ENCODE measurements around the gene LAMB4. TPM values are rescaled to one million over a fixed set of nuclear protein-coding genes. Genes with fewer than 3 reads are reported as not detected.

The LAMB4 gene
- total RNA-seq, 2 donors from 2014 or later: not detected

DNA sequence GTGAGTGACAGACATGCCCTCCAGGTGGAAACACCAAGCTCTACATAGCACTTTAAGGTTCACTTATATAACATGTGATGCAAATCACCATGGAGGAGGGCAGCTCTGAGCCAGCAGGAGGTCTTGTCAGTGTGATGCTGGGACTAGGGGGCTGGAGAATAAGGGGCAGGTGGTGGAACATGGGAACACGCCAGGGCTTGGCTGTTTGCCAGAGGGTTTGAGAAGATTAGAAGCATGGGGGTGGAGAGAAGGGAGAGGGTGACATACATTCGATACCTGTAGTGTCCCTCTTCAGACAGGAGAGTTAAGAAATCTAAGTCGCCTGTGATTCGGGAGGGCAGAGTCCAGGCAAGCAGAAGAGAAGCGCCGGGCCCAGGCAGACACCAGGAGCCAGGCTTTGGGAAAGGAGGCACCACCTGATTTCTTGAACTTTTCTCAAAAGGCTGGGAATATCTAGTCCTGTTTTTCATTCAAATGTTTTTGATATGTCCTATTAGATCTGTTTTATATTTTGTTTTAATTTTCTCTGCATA lies 16.9 kb upstream of the LAMB4 start:
- ATAC-seq (replicated peaks): no peak
- no peaks in the 10 kb centered on the region for H3K36me3 Mint-ChIP-seq (ENCODE audit: low read depth)
- H3K27ac Mint-ChIP-seq: no peak overlapping the region
- H3K4me3 Mint-ChIP-seq: no peak overlapping the region
- no peaks in the 10 kb centered on the region for H3K9me3 Mint-ChIP-seq
- no peaks in the 10 kb centered on the region for H3K4me1 Mint-ChIP-seq
- H3K27me3 Mint-ChIP-seq: peaks cover 33% of the 10 kb centered on the region

DNA sequence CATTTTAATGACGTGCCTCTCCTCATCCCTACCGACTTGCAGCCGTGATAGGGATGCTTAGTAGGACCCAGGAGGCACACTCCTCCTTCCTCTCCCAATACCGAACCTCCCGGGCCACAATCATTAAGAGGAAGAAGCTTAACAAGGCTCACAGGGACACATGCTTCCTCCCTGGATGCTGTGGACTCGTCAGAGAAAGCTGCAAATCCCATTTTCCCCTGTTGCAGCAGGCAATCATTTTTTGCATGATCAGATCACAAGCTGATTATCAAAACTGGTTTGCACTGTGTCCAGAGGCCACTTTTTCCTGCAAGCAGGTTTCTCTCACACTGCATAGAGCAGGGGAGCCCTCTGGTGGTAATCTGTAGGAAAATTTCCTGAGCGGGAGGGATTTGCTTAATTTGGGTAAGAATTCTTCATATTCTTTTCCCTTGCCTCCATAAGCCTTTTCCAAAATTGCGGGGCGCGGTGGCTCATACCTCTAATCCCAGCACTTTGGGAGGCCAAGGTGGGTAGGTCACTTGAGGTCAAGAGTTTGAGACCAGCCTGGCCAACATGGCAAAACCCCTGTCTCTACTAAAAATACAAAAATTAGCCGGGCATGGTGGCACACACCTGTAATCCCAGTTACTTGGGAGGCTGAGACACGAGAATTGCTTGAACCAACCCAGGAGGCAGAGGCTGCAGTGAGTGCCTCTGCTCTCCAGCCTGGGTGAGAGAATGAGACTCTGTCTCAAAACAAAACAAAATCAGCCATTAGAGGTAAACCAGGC lies 16.1 kb upstream of the LAMB4 start:
- Mint-ChIP-seq H3K36me3 (ENCODE audit: low read depth) (no peaks in the 10 kb centered on the region), H3K4me3 (no peak overlapping the region), H3K4me1 (no peaks in the 10 kb centered on the region), H3K27me3 (peaks cover 30% of the 10 kb centered on the region), H3K9me3 (no peaks in the 10 kb centered on the region), H3K27ac (no peak overlapping the region)
- no peak for ATAC-seq (replicated peaks)

DNA sequence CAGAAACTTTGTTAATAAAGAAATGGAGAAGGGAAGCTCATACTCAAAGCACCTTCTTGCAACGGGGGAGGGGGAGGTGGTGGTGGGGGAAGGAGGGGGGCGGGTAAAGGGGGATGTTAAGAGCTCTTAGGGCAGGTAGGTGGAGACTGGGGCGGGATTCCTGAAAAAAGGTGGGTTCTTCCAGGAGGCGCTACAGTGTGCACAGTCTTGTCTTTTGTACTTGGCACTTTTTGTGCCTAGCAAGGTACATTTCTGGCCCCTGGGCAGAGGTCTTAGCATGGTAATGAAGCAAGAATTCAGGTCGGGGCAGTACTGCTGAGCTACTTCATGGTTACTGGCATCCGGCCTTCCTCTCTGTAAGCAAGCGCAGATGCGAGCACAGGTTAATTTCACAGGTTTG lies 15.2 kb upstream of the LAMB4 start:
- no peak overlapping the region for H3K27ac Mint-ChIP-seq
- no peaks in the 10 kb centered on the region for H3K9me3 Mint-ChIP-seq
- peaks cover 26% of the 10 kb centered on the region for H3K27me3 Mint-ChIP-seq
- H3K4me1 Mint-ChIP-seq: no peaks in the 10 kb centered on the region
- no peak for ATAC-seq (replicated peaks)
- no peaks in the 10 kb centered on the region for H3K36me3 Mint-ChIP-seq (ENCODE audit: low read depth)
- H3K4me3 Mint-ChIP-seq: no peak overlapping the region

DNA sequence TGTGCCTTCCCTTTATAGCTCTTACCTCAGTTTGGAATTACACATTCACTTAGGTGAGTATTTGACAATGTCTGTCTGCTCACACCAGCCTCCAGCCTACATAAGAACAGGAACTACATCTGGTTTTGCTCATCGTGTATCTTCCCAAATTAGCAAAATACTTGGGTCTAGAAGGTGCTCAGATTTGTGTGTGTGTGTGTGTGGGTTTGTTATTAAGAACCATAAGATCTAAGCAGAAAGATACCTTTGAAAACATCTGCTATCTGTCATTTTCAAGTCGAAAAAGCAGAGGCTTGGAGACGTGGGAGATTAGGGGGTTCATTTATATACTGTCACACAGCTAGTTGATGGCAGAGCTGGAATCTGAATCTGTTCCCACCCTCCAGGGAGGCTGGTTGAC lies 14.8 kb upstream of the LAMB4 start:
- ATAC-seq (replicated peaks): no peak
- Mint-ChIP-seq H3K36me3 (ENCODE audit: low read depth) (no peaks in the 10 kb centered on the region), H3K27ac (no peak overlapping the region), H3K4me3 (no peak overlapping the region), H3K27me3 (peaks cover 25% of the 10 kb centered on the region), H3K4me1 (no peaks in the 10 kb centered on the region), H3K9me3 (no peaks in the 10 kb centered on the region)

DNA sequence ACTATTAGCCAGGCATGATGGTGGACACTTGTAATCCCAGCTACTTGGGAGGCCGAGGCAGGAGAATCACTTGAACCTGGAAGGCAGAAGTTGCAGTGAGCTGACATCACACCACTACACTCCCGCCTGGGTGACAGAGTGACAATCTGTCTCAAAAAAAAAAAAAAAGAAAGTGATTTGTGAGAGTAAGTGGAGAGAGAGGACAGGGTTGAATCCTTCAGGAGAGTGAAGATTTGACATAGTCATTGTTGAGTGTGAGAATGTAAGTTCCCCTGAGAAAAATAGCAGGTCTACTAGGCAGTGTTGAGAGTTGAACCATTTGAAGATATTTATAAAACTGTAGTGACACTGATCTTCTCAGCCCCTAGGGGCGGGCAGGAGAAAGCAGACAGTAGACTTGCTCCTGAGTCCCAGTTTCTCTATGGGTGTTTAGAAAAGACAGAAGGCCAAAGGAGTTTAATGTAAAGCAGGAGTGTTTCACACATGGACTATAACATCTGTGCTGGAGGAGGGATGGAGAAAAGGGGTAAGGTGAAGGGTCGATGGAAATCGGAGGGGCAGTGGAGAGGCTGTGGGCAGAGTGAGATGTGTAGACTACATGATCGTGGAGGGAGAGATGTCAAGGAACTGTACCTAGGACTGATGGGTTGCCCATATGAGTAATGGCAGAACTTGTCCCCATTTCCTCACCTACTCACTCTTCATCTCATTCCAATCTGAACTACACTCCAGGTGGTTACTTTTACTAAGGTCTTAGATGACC lies 13.7 kb upstream of the LAMB4 start:
- Mint-ChIP-seq H3K27ac (no peak overlapping the region), H3K27me3 (peaks cover 20% of the 10 kb centered on the region), H3K36me3 (ENCODE audit: low read depth) (no peaks in the 10 kb centered on the region), H3K4me1 (no peaks in the 10 kb centered on the region), H3K9me3 (no peaks in the 10 kb centered on the region), H3K4me3 (no peak overlapping the region)
- no peak for ATAC-seq (replicated peaks)

DNA sequence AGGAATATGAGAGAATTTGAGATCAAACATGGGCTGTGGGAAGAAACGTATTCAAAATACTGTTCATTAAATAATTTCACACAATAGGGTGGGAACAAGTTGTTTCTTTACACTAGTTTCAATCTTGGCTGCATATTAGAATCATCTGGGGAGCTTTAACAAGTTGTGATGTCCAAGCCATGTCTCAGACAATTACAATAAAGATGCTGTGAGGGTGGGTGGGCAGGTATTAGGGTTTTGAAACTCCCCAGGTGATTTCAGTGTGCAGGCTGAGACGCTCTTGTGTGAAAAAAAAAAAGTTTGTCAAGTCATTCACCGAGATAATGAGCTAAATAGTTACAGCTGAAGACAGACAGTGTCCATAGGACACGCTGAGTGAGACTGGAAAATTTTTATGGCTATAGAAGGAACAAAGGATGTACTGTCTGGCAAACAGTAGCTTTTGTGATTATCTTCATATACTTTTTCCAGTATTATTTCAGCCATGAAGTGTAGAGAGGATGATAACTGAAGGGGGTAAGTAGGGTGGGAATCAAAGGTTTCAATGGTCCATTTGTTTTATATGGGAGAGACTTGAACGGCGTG lies 12.6 kb upstream of the LAMB4 start:
- Mint-ChIP-seq H3K4me3 (no peak overlapping the region), H3K27me3 (peaks cover 20% of the 10 kb centered on the region), H3K27ac (no peak overlapping the region), H3K4me1 (no peaks in the 10 kb centered on the region), H3K9me3 (no peaks in the 10 kb centered on the region), H3K36me3 (ENCODE audit: low read depth) (no peaks in the 10 kb centered on the region)
- ATAC-seq (replicated peaks): no peak

DNA sequence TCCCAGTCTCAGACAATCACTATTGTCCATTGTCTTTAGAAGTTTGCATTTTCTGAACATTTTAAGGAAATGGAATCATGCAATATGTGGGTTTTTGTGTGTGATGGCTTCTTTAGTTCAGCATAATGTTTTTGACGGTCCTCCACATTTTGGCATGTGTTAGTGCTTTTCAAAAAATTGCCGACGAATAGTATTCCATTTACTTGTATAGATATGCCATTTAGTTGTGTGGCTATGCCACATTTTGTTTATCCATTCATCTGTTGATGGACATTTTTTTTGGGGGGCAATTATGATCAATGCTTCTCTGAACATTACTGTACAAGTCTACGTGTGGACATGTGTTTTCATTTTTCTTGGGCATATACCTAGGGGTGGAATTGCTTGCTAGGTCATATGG lies 12.0 kb upstream of the LAMB4 start:
- no peak overlapping the region for H3K4me3 Mint-ChIP-seq
- no peak for ATAC-seq (replicated peaks)
- H3K27ac Mint-ChIP-seq: no peak overlapping the region
- H3K36me3 Mint-ChIP-seq (ENCODE audit: low read depth): no peaks in the 10 kb centered on the region
- H3K9me3 Mint-ChIP-seq: no peaks in the 10 kb centered on the region
- H3K27me3 Mint-ChIP-seq: peaks cover 20% of the 10 kb centered on the region
- H3K4me1 Mint-ChIP-seq: no peaks in the 10 kb centered on the region

DNA sequence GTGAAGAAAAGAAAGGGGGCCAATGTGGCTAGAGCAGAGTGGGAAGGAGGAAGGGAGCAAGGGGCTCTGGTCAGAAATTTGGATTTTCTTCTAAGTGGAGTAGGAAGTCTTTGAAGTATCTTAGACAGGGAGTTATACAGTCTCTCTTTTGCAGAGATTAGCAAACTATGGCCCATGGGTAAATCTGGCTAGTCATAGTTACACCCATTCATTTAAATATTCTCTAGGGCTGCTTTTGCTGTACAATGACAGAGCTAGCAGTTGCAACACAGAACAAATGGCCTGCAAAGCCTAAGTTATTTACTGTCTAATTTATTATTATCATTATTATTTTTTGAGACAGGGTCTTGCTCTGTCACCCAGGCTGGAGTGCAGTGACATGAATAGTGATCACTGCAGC lies 10.5 kb upstream of the LAMB4 start:
- no peak overlapping the region for H3K4me3 Mint-ChIP-seq
- no peak overlapping the region for H3K27ac Mint-ChIP-seq
- H3K36me3 Mint-ChIP-seq (ENCODE audit: low read depth): no peaks in the 10 kb centered on the region
- H3K27me3 Mint-ChIP-seq: peaks cover 16% of the 10 kb centered on the region
- no peak for ATAC-seq (replicated peaks)
- H3K4me1 Mint-ChIP-seq: peaks cover 5% of the 10 kb centered on the region
- no peaks in the 10 kb centered on the region for H3K9me3 Mint-ChIP-seq

DNA sequence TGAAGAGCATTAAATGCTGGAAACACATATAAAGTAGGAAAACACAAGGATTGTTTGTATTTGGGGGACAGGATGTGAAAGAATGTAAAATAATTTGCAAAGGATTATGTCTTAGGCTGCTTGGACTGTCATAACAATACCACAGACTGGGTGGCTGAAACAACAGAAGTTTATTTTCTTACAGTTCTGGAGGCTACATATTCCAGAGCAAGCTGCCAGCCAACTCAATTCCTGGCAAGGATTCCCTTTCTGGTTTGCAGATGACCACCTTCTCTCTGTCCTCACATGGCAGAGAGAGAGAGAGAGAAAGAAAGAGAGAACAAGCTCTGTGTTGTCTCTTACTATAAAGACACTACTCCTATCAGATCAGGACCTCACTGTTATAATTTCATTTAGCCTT lies 8.8 kb upstream of the LAMB4 start:
- ATAC-seq (replicated peaks): no peak
- Mint-ChIP-seq H3K4me3 (no peak overlapping the region), H3K4me1 (peaks cover 13% of the 10 kb centered on the region), H3K27me3 (peaks cover 20% of the 10 kb centered on the region), H3K27ac (no peak overlapping the region), H3K36me3 (ENCODE audit: low read depth) (no peaks in the 10 kb centered on the region), H3K9me3 (no peaks in the 10 kb centered on the region)

DNA sequence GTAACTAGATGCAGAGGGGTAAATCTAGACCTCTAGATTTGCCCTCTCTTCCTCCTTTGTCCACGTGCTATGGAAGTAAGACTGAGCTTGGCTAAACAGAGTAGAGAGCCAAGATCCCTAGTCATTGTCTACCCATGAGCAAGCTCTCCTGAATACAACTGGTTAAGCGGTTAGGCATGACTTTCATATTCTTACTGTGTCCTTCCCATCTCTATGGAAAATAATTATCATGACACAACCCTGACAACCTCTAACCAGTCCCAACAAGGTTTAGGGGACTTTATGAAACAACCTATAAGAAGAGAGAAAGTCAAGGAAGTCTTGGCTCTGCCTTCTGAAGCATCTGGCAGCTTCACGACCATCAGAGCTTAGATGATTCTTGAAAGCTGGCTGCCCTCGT lies 7.8 kb upstream of the LAMB4 start:
- Mint-ChIP-seq H3K4me3 (no peak overlapping the region), H3K9me3 (no peaks in the 10 kb centered on the region), H3K36me3 (ENCODE audit: low read depth) (no peaks in the 10 kb centered on the region), H3K27me3 (peaks cover 16% of the 10 kb centered on the region), H3K27ac (no peak overlapping the region), H3K4me1 (peaks cover 13% of the 10 kb centered on the region)
- peak; percentile 12 for ATAC-seq (replicated peaks)

DNA sequence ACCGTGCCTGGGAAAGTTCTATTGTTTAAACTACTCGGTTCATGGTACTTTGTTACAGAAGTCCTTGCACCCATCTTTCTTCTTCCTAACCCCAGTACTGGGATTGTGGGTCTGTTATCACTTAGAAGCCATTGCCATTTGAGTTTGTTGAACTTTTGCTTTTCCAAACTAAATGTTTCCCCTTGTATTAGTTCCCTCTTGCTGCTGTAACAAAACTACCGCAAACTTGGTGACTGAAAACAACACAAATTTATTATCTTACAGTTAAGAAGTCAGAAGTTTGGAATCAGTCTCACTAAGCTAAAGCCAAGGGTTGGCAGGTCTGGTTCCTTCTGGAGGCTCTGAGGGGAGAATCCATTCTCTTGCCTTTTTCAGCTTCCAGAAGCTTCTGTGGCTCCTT lies 6.9 kb upstream of the LAMB4 start:
- no peak overlapping the region for H3K4me3 Mint-ChIP-seq
- no peak overlapping the region for H3K27ac Mint-ChIP-seq
- no peaks in the 10 kb centered on the region for H3K36me3 Mint-ChIP-seq (ENCODE audit: low read depth)
- peaks cover 13% of the 10 kb centered on the region for H3K4me1 Mint-ChIP-seq
- H3K9me3 Mint-ChIP-seq: no peaks in the 10 kb centered on the region
- peaks cover 13% of the 10 kb centered on the region for H3K27me3 Mint-ChIP-seq
- ATAC-seq (replicated peaks): no peak

DNA sequence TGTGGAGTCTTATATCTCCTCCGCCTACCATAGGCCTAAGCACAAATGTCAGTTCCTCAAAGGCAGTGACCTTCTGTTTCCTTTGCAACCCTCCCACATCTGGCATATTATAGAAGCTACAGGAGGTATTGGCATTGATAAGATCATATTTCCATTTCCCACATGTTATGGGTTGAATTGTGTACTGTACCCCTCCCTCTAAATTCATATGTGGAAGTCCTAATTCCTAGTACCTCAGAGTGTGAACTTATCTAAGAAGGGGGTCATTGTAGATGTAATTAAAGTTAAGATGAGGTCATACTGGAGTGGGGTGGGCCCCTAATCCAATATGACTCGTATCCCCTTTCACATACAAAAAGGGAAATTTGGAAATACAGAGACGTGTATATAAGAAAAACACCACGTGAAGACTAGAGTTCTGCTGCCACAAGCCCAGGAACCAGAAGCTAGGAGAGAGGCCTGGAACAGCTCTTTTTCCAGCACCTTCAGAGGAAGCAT lies 6.1 kb upstream of the LAMB4 start:
- H3K27ac Mint-ChIP-seq: peak overlapping the region; percentile 45
- peak; percentile 49 for ATAC-seq (replicated peaks)
- peak overlapping the region; percentile 51 for H3K4me3 Mint-ChIP-seq
- no peaks in the 10 kb centered on the region for H3K36me3 Mint-ChIP-seq (ENCODE audit: low read depth)
- H3K27me3 Mint-ChIP-seq: peaks cover 13% of the 10 kb centered on the region
- no peaks in the 10 kb centered on the region for H3K9me3 Mint-ChIP-seq
- H3K4me1 Mint-ChIP-seq: peaks cover 13% of the 10 kb centered on the region

DNA sequence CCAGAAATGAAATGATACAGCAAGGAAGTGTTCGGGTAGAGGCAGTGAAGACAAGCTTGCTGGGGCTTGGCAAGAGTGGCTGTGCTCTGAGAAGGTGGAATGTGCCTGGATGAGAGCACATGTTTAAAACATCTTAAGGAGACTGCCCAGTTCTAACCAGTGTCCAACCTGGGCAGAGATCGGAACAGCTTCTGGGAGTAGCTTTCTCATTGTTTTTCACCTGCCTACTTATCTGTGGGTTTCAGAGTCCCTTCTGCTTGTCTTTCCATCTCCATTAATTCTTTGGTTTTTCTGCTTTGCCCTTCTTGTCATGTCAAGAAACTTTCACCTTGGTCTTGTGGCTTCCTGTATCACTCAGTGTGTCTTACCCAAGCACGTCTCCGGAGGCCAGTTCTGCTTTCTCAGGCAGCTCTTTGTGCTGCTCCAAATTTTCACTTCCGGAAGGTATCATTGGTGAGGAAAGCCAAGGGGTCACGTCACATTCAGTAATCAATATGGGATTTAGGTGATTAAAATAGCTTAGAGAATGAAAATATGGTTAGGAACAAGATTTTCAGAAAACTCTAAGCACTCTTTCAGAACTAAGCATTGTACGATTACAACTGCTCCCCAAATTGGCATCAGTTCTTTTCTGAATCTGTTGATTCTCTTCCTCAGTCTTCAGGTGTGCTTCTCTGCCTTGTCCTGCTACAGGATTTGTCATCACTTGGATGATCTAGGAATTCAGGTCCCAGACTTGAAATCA lies 5.5 kb upstream of the LAMB4 start:
- peak overlapping the region; percentile 45 for H3K27ac Mint-ChIP-seq
- peaks cover 19% of the 10 kb centered on the region for H3K27me3 Mint-ChIP-seq
- H3K4me3 Mint-ChIP-seq: peak overlapping the region; percentile 51
- peaks cover 13% of the 10 kb centered on the region for H3K4me1 Mint-ChIP-seq
- no peaks in the 10 kb centered on the region for H3K36me3 Mint-ChIP-seq (ENCODE audit: low read depth)
- no peaks in the 10 kb centered on the region for H3K9me3 Mint-ChIP-seq
- peak; percentile 91 for ATAC-seq (replicated peaks)

DNA sequence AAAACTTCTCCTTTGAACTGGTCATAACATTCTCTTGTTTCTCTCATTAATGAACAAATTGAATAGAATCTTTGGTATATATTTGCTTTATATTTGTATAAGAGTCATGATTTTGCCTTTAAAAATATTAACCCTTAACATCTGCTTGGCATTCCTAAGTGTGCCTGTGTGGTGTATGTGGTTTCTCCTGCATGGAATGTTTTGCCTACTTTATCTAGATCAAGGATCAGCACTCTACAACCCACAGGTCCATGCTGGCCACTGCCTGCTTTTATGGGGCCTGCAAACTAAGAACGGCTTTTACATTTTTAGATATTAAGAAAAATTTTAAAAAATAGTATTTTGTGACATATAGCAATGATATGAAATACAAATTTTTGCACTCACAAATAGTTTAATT lies 4.3 kb upstream of the LAMB4 start:
- Mint-ChIP-seq H3K36me3 (ENCODE audit: low read depth) (no peaks in the 10 kb centered on the region), H3K27me3 (peaks cover 18% of the 10 kb centered on the region), H3K9me3 (no peaks in the 10 kb centered on the region), H3K4me3 (no peak overlapping the region), H3K4me1 (peaks cover 13% of the 10 kb centered on the region), H3K27ac (no peak overlapping the region)
- ATAC-seq (replicated peaks): no peak

Data from activated T-helper 17 cell treated with anti-CD3 and anti-CD28 coated beads, Interleukin-2, amount 50 U/mL, for 72 hours (primary cell).